Measurements from ENCODE around the gene SRSF9. TPM values are rescaled to one million over a fixed set of nuclear protein-coding genes. Genes with fewer than 3 reads are reported as not detected.
"Not testable (repeated sequence)": the region's sequence is repeated elsewhere in the genome, so short reads cannot be mapped to it uniquely, and the experiment has no call there.

Gene SRSF9
- total RNA-seq, 1 donor from 2014 or later = 184 TPM

DNA sequence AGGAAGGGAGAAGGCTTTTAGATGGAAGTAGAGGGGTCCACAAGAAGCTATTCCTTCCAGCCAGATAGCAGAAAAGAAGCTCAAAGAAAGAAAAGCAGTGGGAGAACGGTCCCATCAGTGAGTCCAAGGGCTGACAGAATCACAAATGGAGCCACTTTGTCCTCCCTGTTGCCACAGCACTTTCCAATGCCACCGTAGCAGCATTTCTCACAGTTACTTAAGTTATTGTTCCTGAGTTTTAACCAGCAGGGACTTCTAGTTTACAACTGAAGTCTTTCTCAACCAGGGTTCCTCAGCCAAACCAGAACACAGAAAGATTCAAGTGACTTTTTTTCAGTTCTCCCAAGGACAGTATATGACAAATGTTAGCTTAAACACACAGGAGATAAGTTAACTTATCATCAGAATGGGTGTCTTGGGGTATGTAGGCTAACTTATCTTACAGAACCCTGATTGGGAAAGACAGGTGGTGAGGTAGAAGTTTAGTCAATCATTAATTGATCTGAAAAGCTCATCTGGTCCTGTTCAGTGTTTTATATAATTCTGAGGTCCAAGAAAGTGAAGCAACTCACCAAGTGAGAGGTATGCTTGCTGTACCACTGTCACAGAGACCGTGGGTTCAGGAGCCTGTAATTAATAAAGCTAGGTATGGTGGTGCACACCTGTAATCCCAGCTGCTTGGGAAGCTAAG lies 16.3 kb downstream of the SRSF9 start:
- intact Hi-C loops (cut with micrococcal nuclease) = no loop called here

GRCh38 chr12:120452524-120452923 lies 17.0 kb downstream of the SRSF9 start:
- intact Hi-C loops (cut with micrococcal nuclease) = not testable (repeated sequence)

GRCh38 chr12:120447992-120448391 lies 21.6 kb downstream of the SRSF9 start:
- intact Hi-C loops (cut with micrococcal nuclease) = loop anchor here (10.0 kb wide), 1 partner anchor 1437 kb away; the partner anchor contains the start of gene PSMD9

- intact Hi-C loops (cut with micrococcal nuclease) = loop anchor here (1.0 to 10.0 kb wide), 5 partner anchors 9 to 1438 kb away; partner anchors contain the start of genes COX6A1, DYNLL1, PSMD9 and SRSF9
These were observed 22.7 kb downstream of the SRSF9 start for GRCh38 chr12:120446844-120447178.

DNA sequence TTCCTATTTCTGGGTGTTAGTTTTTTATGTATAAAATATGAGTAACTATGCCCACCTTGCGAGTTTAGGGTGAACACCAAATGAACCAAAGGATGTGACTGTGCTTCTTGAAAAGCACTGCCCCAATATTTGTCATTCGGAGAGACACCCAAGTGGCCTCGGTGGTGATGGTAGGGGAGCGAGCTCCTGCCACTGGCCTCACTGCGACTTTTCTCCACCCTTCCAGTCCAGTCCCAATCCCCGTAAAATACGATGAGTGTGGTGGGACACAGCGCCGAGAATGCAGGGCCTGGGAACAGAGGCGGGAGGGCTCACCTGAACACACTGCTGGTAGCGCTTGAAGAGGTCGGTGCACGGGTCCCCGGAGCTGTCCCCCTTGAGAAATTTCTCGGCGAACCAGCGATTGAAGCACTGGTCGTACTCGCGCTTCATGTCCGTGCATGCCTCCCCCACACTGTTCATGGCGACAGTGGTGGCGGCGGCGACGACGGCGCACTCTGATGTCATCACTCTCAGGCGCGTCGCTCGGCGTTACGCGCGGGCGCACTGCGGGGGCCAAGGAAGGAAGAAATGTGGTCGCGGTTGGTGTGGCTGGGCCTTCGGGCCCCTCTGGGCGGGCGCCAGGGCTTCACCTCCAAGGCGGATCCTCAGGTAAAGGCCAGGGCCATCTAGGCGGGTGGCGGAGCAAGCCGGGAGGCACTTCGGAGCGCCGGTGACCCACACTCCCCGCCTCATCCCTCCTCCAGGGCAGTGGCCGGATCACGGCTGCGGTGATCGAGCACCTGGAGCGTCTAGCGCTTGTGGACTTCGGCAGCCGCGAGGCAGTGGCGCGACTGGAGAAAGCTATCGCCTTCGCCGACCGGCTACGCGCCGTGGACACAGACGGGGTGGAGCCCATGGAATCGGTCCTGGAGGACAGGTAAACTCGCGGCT lies 23.4 kb downstream of the SRSF9 start, which contains the start of the genes GATC and TRIAP1:
Gene GATC (plus strand): TSS at position 534 of the 933 bp plus-strand sequence. CDS start 37 bp downstream, at position 571.
Gene TRIAP1 (minus strand): TSS at position 474 of the 933 bp plus-strand sequence. CDS start 12 bp downstream, at position 462.
- intact Hi-C loops (cut with micrococcal nuclease) = loop anchor here (1.0 to 10.0 kb wide), 5 partner anchors 8 to 1439 kb away; partner anchors contain the start of genes COX6A1, DYNLL1, PSMD9 and SRSF9

- intact Hi-C loops (cut with micrococcal nuclease) = loop anchor here (10.0 kb wide), 1 partner anchor 1440 kb away; the partner anchor contains the start of gene PSMD9
These were observed 24.9 kb downstream of the SRSF9 start for GRCh38 chr12:120444676-120445075.

- intact Hi-C loops (cut with micrococcal nuclease) = loop anchor here (1.0 to 10.0 kb wide), 10 partner anchors 15 to 1445 kb away; partner anchors contain the start of genes C12orf43, MLEC, PSMD9 and RAB35
These were observed 29.8 kb downstream of the SRSF9 start for GRCh38 chr12:120439646-120440247.

- intact Hi-C loops (cut with micrococcal nuclease) = loop anchor here (1.0 to 10.0 kb wide), 16 partner anchors 8 to 576 kb away; partner anchors contain the start of genes C12orf43, COQ5, DYNLL1 and GATC
These were observed 30.9 kb downstream of the SRSF9 start for GRCh38 chr12:120438495-120439198.

GRCh38 chr12:120437735-120438494 lies 31.6 kb downstream of the SRSF9 start, which contains the start of gene COX6A1:
COX6A1 (plus strand) TSS chr12:120438113; CDS start chr12:120438127, 14 bp downstream.
- intact Hi-C loops (cut with micrococcal nuclease) = loop anchor here (1.0 to 10.0 kb wide), 15 partner anchors 8 to 577 kb away; partner anchors contain the start of genes C12orf43, COQ5, DYNLL1 and GATC

GRCh38 chr12:120432772-120433525 lies 36.6 kb downstream of the SRSF9 start:
- intact Hi-C loops (cut with micrococcal nuclease) = loop anchor here (10.0 kb wide), 1 partner anchor 582 kb away; the partner anchor contains the start of gene C12orf43

GRCh38 chr12:120429368-120429767 lies 40.2 kb downstream of the SRSF9 start:
- intact Hi-C loops (cut with micrococcal nuclease) = no loop called here

DNA sequence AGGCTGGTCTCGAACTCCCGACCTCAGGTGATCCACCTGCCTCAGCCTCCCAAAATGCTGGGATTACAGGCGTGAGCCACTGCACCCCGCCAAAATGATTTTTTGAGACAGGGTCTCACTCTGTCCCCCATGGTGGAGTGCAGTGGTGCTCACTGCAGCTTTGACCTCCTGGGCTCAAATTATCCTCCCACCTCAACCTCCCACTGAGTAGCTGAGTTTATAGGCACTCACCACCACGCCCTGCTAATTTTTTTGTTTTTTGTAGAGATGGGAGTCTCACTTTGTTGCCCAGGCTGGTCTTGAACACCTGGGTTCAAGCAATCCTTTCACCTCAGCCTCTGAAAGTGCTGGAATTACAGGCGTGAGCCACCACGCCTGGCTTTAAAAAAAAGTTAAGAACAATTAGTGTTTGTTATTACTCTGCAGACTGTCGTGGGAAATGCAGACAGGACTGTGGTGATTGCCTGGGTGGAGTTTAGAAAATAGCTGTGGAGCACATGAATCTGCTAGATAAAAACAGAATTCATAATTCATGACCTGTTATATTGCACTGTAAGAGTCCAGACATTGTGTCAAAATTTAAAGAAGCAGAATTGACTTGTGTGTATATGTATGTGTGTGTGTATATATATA lies 40.8 kb downstream of the SRSF9 start:
- intact Hi-C loops (cut with micrococcal nuclease) = no loop called here

- intact Hi-C loops (cut with micrococcal nuclease) = no loop called here
These were observed 43.8 kb downstream of the SRSF9 start for GRCh38 chr12:120425797-120426196.

DNA sequence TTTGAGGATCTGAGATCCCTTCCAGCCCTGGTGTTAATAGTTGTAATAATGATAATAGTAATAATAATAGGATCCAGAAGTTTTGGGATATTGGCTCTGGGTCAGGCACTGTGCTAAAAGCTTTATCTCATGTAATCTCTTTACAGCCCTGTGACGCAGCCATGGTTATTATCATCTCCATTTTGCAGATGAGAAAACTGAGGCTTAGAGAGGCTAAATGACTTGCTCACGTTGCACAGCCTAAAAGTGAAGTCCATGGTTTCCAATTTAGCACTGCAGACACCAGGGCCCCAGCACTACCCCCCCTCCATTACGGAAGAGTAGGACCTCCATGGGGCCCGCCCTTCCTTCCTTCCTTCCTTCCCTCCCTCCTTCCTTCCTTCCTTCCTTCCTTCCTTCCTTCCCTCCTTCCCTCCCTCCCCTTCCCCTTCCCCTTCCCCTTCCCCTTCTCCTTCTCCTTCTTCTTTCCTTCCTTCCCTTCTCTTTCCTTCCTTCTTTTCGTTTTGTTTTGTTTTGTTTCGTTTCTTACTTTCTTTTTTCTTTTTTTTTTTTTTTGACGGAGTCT lies 46.6 kb downstream of the SRSF9 start:
- intact Hi-C loops (cut with micrococcal nuclease) = no loop called here

- intact Hi-C loops (cut with micrococcal nuclease) = no loop called here
These were observed 47.8 kb downstream of the SRSF9 start for GRCh38 chr12:120421701-120422100.

DNA sequence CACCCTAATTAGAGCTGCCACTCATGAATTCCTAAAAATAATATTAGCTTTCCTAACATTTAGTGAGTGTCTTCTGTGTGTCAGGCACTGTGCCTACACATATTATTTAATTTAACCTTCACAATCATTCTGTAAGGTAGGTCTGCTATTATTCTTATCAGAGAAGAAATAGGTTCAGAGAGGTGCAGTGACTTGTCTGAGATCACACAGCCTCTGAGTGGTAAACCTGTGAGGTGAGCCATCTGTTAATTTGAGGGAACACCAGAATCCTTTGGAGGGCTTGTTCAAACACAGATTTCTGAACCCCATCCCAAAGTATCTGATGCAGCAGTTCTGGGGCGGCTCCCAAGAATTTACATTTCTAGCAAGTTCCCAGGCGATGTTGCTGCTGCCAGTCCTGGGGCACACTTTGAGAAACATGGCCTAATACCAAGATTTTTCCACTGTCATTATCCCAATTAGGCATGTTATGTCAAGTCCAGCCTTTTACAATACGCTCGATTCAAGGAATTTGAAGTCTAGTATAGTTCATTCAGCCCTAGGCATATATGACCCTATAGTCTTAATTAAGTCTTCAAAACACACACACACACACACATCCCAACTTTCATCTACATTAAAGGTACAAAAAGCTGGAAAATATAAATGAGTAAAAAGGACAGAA lies 51.5 kb downstream of the SRSF9 start:
- intact Hi-C loops (cut with micrococcal nuclease) = no loop called here

GRCh38 chr12:120416490-120417216 lies 52.9 kb downstream of the SRSF9 start:
- intact Hi-C loops (cut with micrococcal nuclease) = no loop called here
